GM23248 (cell line): Measurements from ENCODE around the gene PSMD2. TPM values are rescaled to one million over a fixed set of nuclear protein-coding genes. Genes with fewer than 3 reads are reported as not detected.
"Not testable (repeated sequence)": the region's sequence is repeated elsewhere in the genome, so short reads cannot be mapped to it uniquely, and the experiment has no call there.

Experiments used
- DNase-seq: peaks from one replicate; pipeline ENCODE4 v3.0.0-alpha.2; 2015
- H2AFZ ChIP-seq: fragments of 200-600 bp; sonication (generic); 2 replicates; pipeline ENCODE4 v1.6.1; 2016; ENCODE audit warnings: antibody characterized with exemption
- H3F3A ChIP-seq: fragments of 200-600 bp; sonication (generic); 2 replicates; pipeline ENCODE4 v1.6.1; 2016; ENCODE audit warnings: mild to moderate bottlenecking, antibody characterized with exemption, mixed run types; ENCODE audit not compliant: insufficient read depth
- H3K27ac ChIP-seq: fragments of 200-600 bp; sonication (generic); 2 replicates; pipeline ENCODE4 v1.5.1; 2016; ENCODE audit warnings: mild to moderate bottlenecking
- H3K27me3 ChIP-seq: fragments of 200-600 bp; sonication (generic); replicated peaks from 2 replicates; pipeline ENCODE4 v1.6.1; 2016; ENCODE audit warnings: mild to moderate bottlenecking; ENCODE audit not compliant: insufficient read depth
- H3K36me3 ChIP-seq: fragments of 200-600 bp; sonication (generic); 2 replicates; pipeline ENCODE4 v1.6.1; 2016; ENCODE audit warnings: low read depth, mild to moderate bottlenecking
- H3K4me1 ChIP-seq: fragments of 200-600 bp; sonication (generic); 2 replicates; pipeline ENCODE4 v1.6.1; 2016; ENCODE audit warnings: mild to moderate bottlenecking; ENCODE audit not compliant: insufficient read depth
- H3K4me2 ChIP-seq: fragments of 200-600 bp; sonication (generic); one replicate; pipeline ENCODE4 v1.6.1; 2016; ENCODE audit warnings: mild to moderate bottlenecking; ENCODE audit not compliant: unreplicated experiment
- H3K4me3 ChIP-seq: fragments of 200-600 bp; sonication (generic); 2 replicates; pipeline ENCODE4 v1.5.1; 2016; ENCODE audit warnings: mild to moderate bottlenecking
- H3K79me2 ChIP-seq: fragments of 200-600 bp; sonication (generic); 2 replicates; pipeline ENCODE4 v1.6.1; 2016; ENCODE audit warnings: mild to moderate bottlenecking; ENCODE audit not compliant: insufficient read depth
- H3K9ac ChIP-seq: fragments of 200-600 bp; sonication (generic); 2 replicates; pipeline ENCODE4 v1.6.1; 2016; ENCODE audit warnings: mild to moderate bottlenecking
- H3K9me2 ChIP-seq: fragments of 200-600 bp; sonication (generic); 2 replicates; pipeline ENCODE4 v1.6.1; 2016; ENCODE audit warnings: mixed run types, mild to moderate bottlenecking, moderate library complexity; ENCODE audit not compliant: insufficient read depth
- H3K9me3 ChIP-seq: fragments of 200-600 bp; sonication (generic); one replicate; pipeline ENCODE4 v1.6.1; 2017; ENCODE audit warnings: low read depth
- H4K20me1 ChIP-seq: fragments of 200-600 bp; sonication (generic); 2 replicates; pipeline ENCODE4 v1.6.0; 2016; ENCODE audit not compliant: insufficient read depth
- EZH2 ChIP-seq: fragments of 200-600 bp; sonication (generic); IDR thresholded peaks from 2 replicates; pipeline ENCODE4 v1.6.1; 2018; ENCODE audit warnings: antibody characterized with exemption, mild to moderate bottlenecking; ENCODE audit not compliant: insufficient read depth, poor library complexity, severe bottlenecking
- EZH2phosphoT487 ChIP-seq: fragments of 200-600 bp; sonication (generic); IDR thresholded peaks from 2 replicates; pipeline ENCODE4 v1.6.1; 2018; ENCODE audit warnings: antibody characterized with exemption, moderate library complexity, mild to moderate bottlenecking, low read depth; ENCODE audit not compliant: insufficient read depth
- WGBS, 2 experiments: methylation state at CpG; one replicate each; pipeline ENCODE4 v1.1.6; 2015 to 2017; ENCODE audit warnings: low lambda C conversion rate in 2 of 2, low coverage in 1 of 2; ENCODE audit errors: missing lambda C conversion rate in 2 of 2; 5-methylcytosine and 5-hydroxymethylcytosine counted together
- in situ Hi-C: fragments of 300-500 bp; cut with MboI; formaldehyde crosslinking; loops from 2 replicates; pipeline ENCODE4 v1.15.0; 2020
- polyA plus RNA-seq: library from polyadenylated mRNA; unstranded; fragments of >200 nt; fragmentation: Nextera tagmentation; extraction: Ambion mirVana; gene quantifications from 2 replicates; pipeline ENCODE4 v1.2.1, GENCODE V29; 2016
- total RNA-seq: library from RNA; depleted of rRNA; stranded (reverse); fragments of >200 nt; shearing (Covaris generic); gene quantifications from 2 replicates; pipeline ENCODE4 v1.2.3, GENCODE V29; 2014

Gene PSMD2
- total and polyA plus RNA-seq, 2 experiments from 2014 or later: 513 to 602 TPM

GRCh38 chr3:184337981-184338380 lies 38.9 kb downstream of the PSMD2 start:
- Histone ChIP-seq H3K4me3 (no peak overlapping the region), H3K36me3 (peaks cover 16% of the 10 kb centered on the region), H3K9ac (peak overlapping the region; percentile 88; the same call in 1 of the 2 replicates), H3K9me2 (no peaks in the 10 kb centered on the region), H3K27ac (peak overlapping the region; percentile 94), H3K79me2 (peaks cover 52% of the 10 kb centered on the region), H3K4me1 (peaks cover 61% of the 10 kb centered on the region), H4K20me1 (no peaks in the 10 kb centered on the region), H2AFZ (no peak overlapping the region), H3K9me3 (no peaks in the 10 kb centered on the region), H3F3A (peaks cover 47% of the 10 kb centered on the region), H3K27me3 (no peaks in the 10 kb centered on the region), H3K4me2 (peak overlapping the region; percentile 13)
- in situ Hi-C loops: no loop called here
- no peak for DNase-seq
- WGBS, 2 experiments: 68 to 69% methylated on average over 7 of the region's 7 CpGs
- TF ChIP-seq EZH2: no peak
- TF ChIP-seq EZH2phosphoT487: no peak

GRCh38 chr3:184338511-184338945 lies 39.5 kb downstream of the PSMD2 start:
- no peak overlapping the region for H3K4me3 ChIP-seq
- peak overlapping the region; percentile 94 for H3K27ac ChIP-seq
- peaks cover 11% of the 10 kb centered on the region; the same call in 1 of the 2 replicates for H3K36me3 ChIP-seq
- peak; percentile 54 for DNase-seq
- peaks cover 41% of the 10 kb centered on the region for H3F3A ChIP-seq
- no peaks in the 10 kb centered on the region for H4K20me1 ChIP-seq
- H3K4me2 ChIP-seq: peak overlapping the region; percentile 13
- WGBS, 2 experiments: 34 to 36% methylated on average over 35 to 36 of the region's 37 CpGs
- TF ChIP-seq EZH2phosphoT487: no peak
- TF ChIP-seq EZH2: no peak
- H3K9ac ChIP-seq: no peak overlapping the region
- no peak overlapping the region for H2AFZ ChIP-seq
- in situ Hi-C loops: no loop called here
- no peaks in the 10 kb centered on the region for H3K9me2 ChIP-seq
- peaks cover 47% of the 10 kb centered on the region for H3K79me2 ChIP-seq
- H3K9me3 ChIP-seq: no peaks in the 10 kb centered on the region
- no peaks in the 10 kb centered on the region for H3K27me3 ChIP-seq
- H3K4me1 ChIP-seq: peaks cover 55% of the 10 kb centered on the region

GRCh38 chr3:184339001-184339400 lies 40.0 kb downstream of the PSMD2 start:
- Histone ChIP-seq H3K9me2 (no peaks in the 10 kb centered on the region), H3K79me2 (peaks cover 46% of the 10 kb centered on the region), H2AFZ (no peak overlapping the region), H3F3A (peaks cover 37% of the 10 kb centered on the region), H3K27ac (no peak overlapping the region), H3K4me1 (peaks cover 50% of the 10 kb centered on the region), H3K9me3 (no peaks in the 10 kb centered on the region), H3K36me3 (peaks cover 8% of the 10 kb centered on the region; the same call in 1 of the 2 replicates), H3K4me3 (no peak overlapping the region), H3K9ac (no peak overlapping the region), H4K20me1 (no peaks in the 10 kb centered on the region), H3K27me3 (no peaks in the 10 kb centered on the region), H3K4me2 (no peak overlapping the region)
- no peak for TF ChIP-seq EZH2phosphoT487
- no peak for TF ChIP-seq EZH2
- no peak for DNase-seq
- in situ Hi-C loops: no loop called here
- WGBS, 2 experiments: 71 to 75% methylated on average over 6 to 8 of the region's 8 CpGs

GRCh38 chr3:184339451-184340135 lies 40.6 kb downstream of the PSMD2 start:
- DNase-seq, H3K9ac ChIP-seq, H3K4me2 ChIP-seq, H3K27me3 ChIP-seq, H3K9me2 ChIP-seq, H3K9me3 ChIP-seq, H3K4me3 ChIP-seq, H3K27ac ChIP-seq, H3K36me3 ChIP-seq, in situ Hi-C loops, H2AFZ ChIP-seq, H4K20me1 ChIP-seq: not testable (repeated sequence)
- Histone ChIP-seq H3K4me1 (peaks cover 45% of the 10 kb centered on the region), H3F3A (peaks cover 31% of the 10 kb centered on the region), H3K79me2 (peaks cover 46% of the 10 kb centered on the region)
- WGBS, 2 experiments: 94 to 95% methylated on average over 19 of the region's 19 CpGs

- no peak overlapping the region for H3K27ac ChIP-seq
- H2AFZ ChIP-seq: no peak overlapping the region
- in situ Hi-C loops: no loop called here
- H3K9me2 ChIP-seq: no peaks in the 10 kb centered on the region
- no peaks in the 10 kb centered on the region for H3K27me3 ChIP-seq
- H3K4me1 ChIP-seq: peaks cover 39% of the 10 kb centered on the region
- WGBS, 2 experiments: 87 to 95% methylated on average over 7 of the region's 7 CpGs
- H3K9ac ChIP-seq: no peak overlapping the region
- no peaks in the 10 kb centered on the region for H4K20me1 ChIP-seq
- peaks cover 39% of the 10 kb centered on the region for H3K79me2 ChIP-seq
- H3K36me3 ChIP-seq: no peaks in the 10 kb centered on the region
- DNase-seq: no peak
- H3F3A ChIP-seq: peaks cover 15% of the 10 kb centered on the region
- no peak overlapping the region for H3K4me3 ChIP-seq
- H3K9me3 ChIP-seq: no peaks in the 10 kb centered on the region
- TF ChIP-seq EZH2phosphoT487: no peak
- no peak for TF ChIP-seq EZH2
- no peak overlapping the region for H3K4me2 ChIP-seq
Observed at GRCh38 chr3:184341925-184342324, 42.9 kb downstream of the PSMD2 start.
